ENCODE data around the gene TMEM250. TPM values are rescaled to one million over a fixed set of nuclear protein-coding genes. Genes with fewer than 3 reads are reported as not detected.

The TMEM250 gene
- total and polyA plus RNA-seq, 9 of the 15 experiments (the other 6 are each of a cell fraction or from before 2014, with no cell fraction given) = 0.32 to 44.6 (median 12.2) TPM

DNA sequence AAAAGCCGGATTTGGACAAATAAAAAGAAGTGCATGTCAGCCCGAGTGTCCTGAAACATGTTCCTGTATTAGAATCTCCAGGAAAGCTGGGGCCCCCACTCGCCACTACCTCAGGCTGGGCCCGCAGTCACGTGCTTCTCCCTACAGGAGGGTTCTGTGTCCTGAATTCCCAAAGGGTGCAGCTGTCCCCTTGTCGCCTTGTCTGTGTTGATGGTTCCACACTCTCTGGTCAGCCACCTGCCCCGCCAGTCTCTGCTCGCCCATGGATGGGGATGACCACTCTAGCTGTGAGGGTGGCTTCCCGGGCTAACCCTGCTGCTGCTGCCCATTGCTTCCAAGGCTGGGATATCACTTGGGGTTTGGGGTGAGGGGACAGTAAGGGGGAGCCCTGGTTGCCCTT, 3.1 kb upstream of the TMEM250 start:
- ATAC-seq (no peak), FAIRE-seq (no peak), DNase-seq (ENCODE audit: extremely low read depth in 1 of 4, low spot score in 3 of 4) (no peak)
- intact Hi-C loops (cut with micrococcal nuclease) (loop anchor here (5.0 to 10.0 kb wide), 2 partner anchors 257 to 324 kb away; no protein-coding TSS in a partner anchor), in situ Hi-C loops (cut with MboI) (loop anchor here (5.0 kb wide), 1 partner anchor 320 kb away; no protein-coding TSS in a partner anchor)
- Histone ChIP-seq H4K20me1 (replicated peaks; ENCODE audit: control insufficient read depth, insufficient read depth, low read length) (peaks cover 6% of the 10 kb centered on the region; the same call in 1 of the 2 replicates), H3K36me3 (ENCODE audit: control insufficient read depth, insufficient read depth, low read length) (peaks cover 2% of the 10 kb centered on the region; the same call in 1 of the 3 replicates), H3K79me2 (ENCODE audit: control insufficient read depth, insufficient read depth, low read length) (peaks cover 31% of the 10 kb centered on the region), H3K9ac (ENCODE audit: insufficient read depth in 1 of 2, low read depth in 2 of 2, low read length in 2 of 2) (no peak overlapping the region), H3K4me3 (no peak overlapping the region), H3K9me3 (replicated peaks; ENCODE audit: control insufficient read depth, insufficient read depth, low read depth, low read length) (no peaks in the 10 kb centered on the region; the same call in 1 of the 2 replicates), H3K4me2 (ENCODE audit: insufficient read depth, low read length) (no peak overlapping the region), H3K4me1 (replicated peaks in 1 of 2; ENCODE audit: control insufficient read depth in 2 of 2, insufficient read depth in 2 of 2, low read length in 2 of 2) (peaks cover 18 to 50% of the 10 kb centered on the region in 2 experiments), H3K27ac (ENCODE audit: extremely low read depth, low read depth, low read length) (no peak overlapping the region), H3K27me3 (ENCODE audit: control insufficient read depth in 2 of 2, insufficient read depth in 2 of 2, low read length in 2 of 2) (peaks cover 13 to 23% of the 10 kb centered on the region in 2 experiments), H3K9me1 (ENCODE audit: control insufficient read depth, insufficient read depth, low read length) (no peaks in the 10 kb centered on the region), H2AFZ (ENCODE audit: low read depth, low read length) (no peak overlapping the region)
- POLR2A ChIA-PET = interaction anchor here (0.6 to 1.0 kb wide), 2 partner anchors 30 to 325 kb away, joined by 3 read pairs; no protein-coding TSS in a partner anchor
- CTCF ChIA-PET (ENCODE audit: low intra/inter-chr PET ratio) = interaction anchor here (0.7 to 3.7 kb wide), 4 partner anchors 30 to 519 kb away, joined by 4 to 44 read pairs (median 9); no protein-coding TSS in a partner anchor
- WGBS (ENCODE audit: insufficient coverage, low coverage, missing lambda C conversion rate) = 78% methylated on average over 9 of the region's 9 CpGs
- BruUV-seq (replicated peaks) = no TSS peak
- TF ChIP-seq TEAD1 (CRISPR knock-in tag; IDR thresholded peaks at IDR 0.05) (no peak), PHF21A (IDR thresholded peaks at IDR 0.05; ENCODE audit: borderline replicate concordance, low read depth) (no peak), SMAD1 (IDR thresholded peaks at IDR 0.05; ENCODE audit: low read depth, low read length, partially characterized antibody) (no peak)
- TF ChIP-seq, protein P1, sequence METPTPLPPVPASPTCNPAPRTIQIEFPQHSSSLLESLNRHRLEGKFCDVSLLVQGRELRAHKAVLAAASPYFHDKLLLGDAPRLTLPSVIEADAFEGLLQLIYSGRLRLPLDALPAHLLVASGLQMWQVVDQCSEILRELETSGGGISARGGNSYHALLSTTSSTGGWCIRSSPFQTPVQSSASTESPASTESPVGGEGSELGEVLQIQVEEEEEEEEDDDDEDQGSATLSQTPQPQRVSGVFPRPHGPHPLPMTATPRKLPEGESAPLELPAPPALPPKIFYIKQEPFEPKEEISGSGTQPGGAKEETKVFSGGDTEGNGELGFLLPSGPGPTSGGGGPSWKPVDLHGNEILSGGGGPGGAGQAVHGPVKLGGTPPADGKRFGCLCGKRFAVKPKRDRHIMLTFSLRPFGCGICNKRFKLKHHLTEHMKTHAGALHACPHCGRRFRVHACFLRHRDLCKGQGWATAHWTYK (CRISPR knock-in tag; IDR thresholded peaks at IDR 0.05) = no peak
